ENCODE results near the gene MEIS1.

- TF ChIP-seq POLR2A (IDR thresholded peaks at IDR 0.05) (no peak), CTCF (IDR thresholded peaks at IDR 0.05) (no peak)
Measured at GRCh38 chr2:66547118-66547517, 112.2 kb downstream of the MEIS1 start.
